Kidney (tissue), 14 donors: ENCODE measurements around the gene SLC4A4. TPM values are rescaled to one million over a fixed set of nuclear protein-coding genes. Genes with fewer than 3 reads are reported as not detected.

Experiments used
- DNase-seq, 5 donors: peaks; one replicate each; pipeline ENCODE4 v3.0.0-alpha.2; 2013 to 2020
- FAIRE-seq: peaks from 2 replicates; lab custom pipeline; 2012; peaks lifted over from hg19 to GRCh38; lab: Jason Lieb, UNC
- H3K27ac ChIP-seq, 2 donors: one replicate each; pipeline ENCODE4 v1.7.0; 2013; ENCODE audit warnings: low read depth in 2 of 2, low read length in 2 of 2, inconsistent platforms in 1 of 2
- H3K27me3 ChIP-seq: one replicate; pipeline ENCODE4 v1.7.1; 2013; ENCODE audit warnings: low read length, inconsistent platforms; ENCODE audit not compliant: control insufficient read depth, insufficient read depth
- H3K36me3 ChIP-seq, 3 donors: one replicate each; pipeline versions ENCODE4 v1.7.0 to v1.7.1; 2013; ENCODE audit warnings: low read length in 3 of 3, control low read depth in 1 of 3, inconsistent platforms in 1 of 3; ENCODE audit not compliant: insufficient read depth in 3 of 3, control insufficient read depth in 2 of 3
- H3K4me1 ChIP-seq, 3 donors: one replicate each; pipeline versions ENCODE4 v1.7.0 to v1.7.1; 2013; ENCODE audit warnings: low read length in 3 of 3, inconsistent platforms in 1 of 3, low read depth in 1 of 3; ENCODE audit not compliant: control insufficient read depth in 2 of 3, insufficient read depth in 2 of 3
- H3K4me3 ChIP-seq, 3 donors: one replicate each; pipeline versions ENCODE4 v1.7.0 to v1.8.1; 2013; ENCODE audit warnings: low read length in 3 of 3, control low read depth in 1 of 3, inconsistent platforms in 1 of 3
- H3K9ac ChIP-seq, 3 donors: one replicate each; pipeline versions ENCODE4 v1.7.0 to v1.7.1; 2013; ENCODE audit warnings: low read length in 3 of 3, control low read depth in 1 of 3, inconsistent platforms in 1 of 3
- H3K9me3 ChIP-seq, 3 donors: one replicate each; pipeline versions ENCODE4 v1.7.0 to v1.7.1; 2013; ENCODE audit warnings: low read length in 3 of 3, control low read depth in 1 of 3, inconsistent platforms in 1 of 3; ENCODE audit not compliant: control insufficient read depth in 2 of 3, insufficient read depth in 1 of 3
- CTCF ChIP-seq: IDR thresholded peaks from 3 replicates; pipeline ENCODE4 v1.5.1; 2012; ENCODE audit warnings: mild to moderate bottlenecking, moderate library complexity, borderline replicate concordance; ENCODE audit not compliant: insufficient read depth; ENCODE audit errors: extremely low read depth
- intact Hi-C: fragments of 100-400 bp; cut with DNase I; formaldehyde crosslinking; loops from one replicate; pipeline ENCODE4 v1.11.1; 2022
- polyA plus RNA-seq: library from polyadenylated mRNA; stranded (reverse); fragments of 350-450 nt; fragmentation: Illumina TruSeq; extraction: RNeasy Lipid Tissue Mini Kit (QIAGEN cat#74804); gene quantifications from one replicate; pipeline ENCODE4 v1.2.3, GENCODE V29; 2014; ENCODE audit warnings: low read depth, low replicate concordance; ENCODE audit not compliant: insufficient read depth
- total RNA-seq: library from RNA; stranded (reverse); fragmentation: NEBNext Ultra II Directional; extraction: Animal tissue kit (Norgen Biotek cat#: 25700); gene quantifications from one replicate; pipeline ENCODE4 v1.2.1, GENCODE V29; 2021
- donor health status: control.
- donor health status: control.
- donor health status: control.
- donor health status: control.
- donor health status: control.
- donor health status: DM: yes; HTN: yes; CAD: no.
- donor health status: Normal renal cell carcinoma (clear cell type).

SLC4A4 gene
- total and polyA plus RNA-seq, 2 donors from 2014 or later = 37.1 to 56.5 TPM

DNA sequence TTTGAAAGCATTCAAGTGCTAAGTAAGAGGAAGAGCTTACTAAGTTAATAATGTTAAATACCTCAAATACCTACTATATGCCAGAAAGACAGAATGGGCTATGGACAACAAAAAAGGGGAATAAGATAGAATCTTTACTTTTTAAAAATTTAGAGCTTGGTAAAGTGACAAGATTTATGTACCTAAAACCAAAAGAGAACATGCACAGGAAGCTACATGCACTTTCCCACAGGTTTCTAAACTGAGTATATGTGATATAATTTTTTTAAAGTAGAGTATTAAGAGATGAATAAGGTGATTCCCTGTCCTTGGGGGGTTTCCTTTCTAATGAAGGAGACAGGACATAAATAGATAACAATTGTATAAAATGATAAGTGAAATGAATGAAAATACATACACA lies 30.7 kb downstream of the SLC4A4 start:
- H3K36me3 ChIP-seq = peaks cover 0 to 14% (median 4%) of the 10 kb centered on the region in 3 donors
- H3K27ac ChIP-seq = no peak overlapping the region
- TF ChIP-seq CTCF = no peak
- DNase-seq (no peak), FAIRE-seq (no peak)
- no peaks in the 10 kb centered on the region for H3K27me3 ChIP-seq
- H3K9ac ChIP-seq = no peak overlapping the region
- intact Hi-C loops = no loop called here
- H3K9me3 ChIP-seq = no peaks in the 10 kb centered on the region
- no peaks in the 10 kb centered on the region for H3K4me1 ChIP-seq
- no peak overlapping the region for H3K4me3 ChIP-seq

DNA sequence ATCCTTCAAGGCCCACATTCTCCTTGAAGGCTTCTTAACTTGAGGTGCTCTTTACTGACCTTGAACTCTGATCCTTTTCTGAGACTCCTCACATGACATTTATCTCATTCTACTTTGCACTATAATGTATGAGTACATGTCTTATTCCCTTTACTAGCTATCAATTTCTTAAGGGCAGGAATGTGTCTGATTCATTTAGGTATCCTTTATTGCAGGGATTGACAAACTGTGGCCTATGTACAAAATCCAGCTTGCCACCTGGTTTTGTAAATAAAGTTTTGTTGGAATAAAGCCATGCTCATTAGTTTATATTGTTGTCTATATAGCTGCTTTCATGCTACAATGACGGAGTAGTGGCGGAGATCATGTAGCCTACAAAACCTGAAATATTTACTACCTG lies 36.7 kb downstream of the SLC4A4 start:
- FAIRE-seq (no peak), DNase-seq (no peak)
- intact Hi-C loops = no loop called here

GRCh38 chr4:71377561-71377960 lies 38.7 kb downstream of the SLC4A4 start:
- no peak overlapping the region for H3K9ac ChIP-seq
- peaks cover 0 to 7% (median 3%) of the 10 kb centered on the region in 3 donors for H3K36me3 ChIP-seq
- FAIRE-seq = no peak
- DNase-seq = no peak
- peaks cover 0 to 11% (median 0%) of the 10 kb centered on the region in 3 donors for H3K4me1 ChIP-seq
- no peaks in the 10 kb centered on the region for H3K27me3 ChIP-seq
- no peak overlapping the region for H3K27ac ChIP-seq
- TF ChIP-seq CTCF = no peak
- H3K4me3 ChIP-seq = no peak overlapping the region
- intact Hi-C loops = no loop called here
- H3K9me3 ChIP-seq = no peaks in the 10 kb centered on the region

More for the DNA sequence above, 36.7 kb downstream of the SLC4A4 start:
- Histone ChIP-seq H3K27me3 (no peaks in the 10 kb centered on the region), H3K9me3 (no peaks in the 10 kb centered on the region), H3K27ac (no peak overlapping the region), H3K4me1 (no peaks in the 10 kb centered on the region), H3K4me3 (no peak overlapping the region), H3K9ac (no peak overlapping the region), H3K36me3 (peaks cover 0 to 7% (median 3%) of the 10 kb centered on the region in 3 donors)
- no peak for TF ChIP-seq CTCF

GRCh38 chr4:71379126-71379525 lies 40.3 kb downstream of the SLC4A4 start:
- H3K27ac ChIP-seq = no peak overlapping the region
- no peaks in the 10 kb centered on the region for H3K9me3 ChIP-seq
- FAIRE-seq = no peak
- no peaks in the 10 kb centered on the region for H3K27me3 ChIP-seq
- no peak overlapping the region for H3K9ac ChIP-seq
- H3K36me3 ChIP-seq = peaks cover 0 to 3% (median 3%) of the 10 kb centered on the region in 3 donors
- no peak for DNase-seq
- H3K4me1 ChIP-seq = peaks cover 0 to 24% (median 0%) of the 10 kb centered on the region in 3 donors
- TF ChIP-seq CTCF = no peak
- intact Hi-C loops = no loop called here
- no peak overlapping the region for H3K4me3 ChIP-seq
